ENCODE results near the gene MYL4.

The MYL4 gene

DNA sequence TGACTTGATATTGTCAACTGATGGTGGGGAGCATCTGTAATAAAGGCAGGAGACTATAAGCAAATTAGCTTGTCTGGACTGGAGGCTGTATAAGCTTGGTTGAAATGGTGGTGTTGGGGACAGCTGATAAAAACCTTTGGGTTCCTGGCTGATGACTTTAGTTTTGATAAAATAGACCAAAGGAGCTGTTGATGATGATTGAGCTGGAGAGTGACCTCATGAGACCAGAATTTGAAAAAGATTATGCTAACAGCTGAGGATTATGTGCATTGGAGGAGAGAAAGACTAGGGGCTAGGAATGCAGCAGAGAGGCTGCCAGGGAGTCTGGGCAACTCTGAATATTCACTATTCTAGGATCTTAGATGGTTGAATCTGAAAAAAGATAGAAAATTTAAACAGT lies 11.3 kb upstream of the MYL4 start:
- no peaks in the 10 kb centered on the region; the same call in 1 of the 2 replicates for H3K27me3 ChIP-seq (ENCODE audit: insufficient read depth, low read length)
- no peaks in the 10 kb centered on the region for H3K9me3 ChIP-seq (ENCODE audit: insufficient read depth, low read depth, low read length)
- H3K9ac ChIP-seq (ENCODE audit: low read depth, low read length), result no peak overlapping the region
- H3K4me3 ChIP-seq (ENCODE audit: low read length), result no peak overlapping the region
- no peaks in the 10 kb centered on the region for H3K36me3 ChIP-seq (ENCODE audit: insufficient read depth, low read length)
- H3K27ac ChIP-seq (ENCODE audit: low read depth, low read length), result no peak overlapping the region
- H3K4me1 ChIP-seq (ENCODE audit: insufficient read depth, low read length), result no peaks in the 10 kb centered on the region

DNA sequence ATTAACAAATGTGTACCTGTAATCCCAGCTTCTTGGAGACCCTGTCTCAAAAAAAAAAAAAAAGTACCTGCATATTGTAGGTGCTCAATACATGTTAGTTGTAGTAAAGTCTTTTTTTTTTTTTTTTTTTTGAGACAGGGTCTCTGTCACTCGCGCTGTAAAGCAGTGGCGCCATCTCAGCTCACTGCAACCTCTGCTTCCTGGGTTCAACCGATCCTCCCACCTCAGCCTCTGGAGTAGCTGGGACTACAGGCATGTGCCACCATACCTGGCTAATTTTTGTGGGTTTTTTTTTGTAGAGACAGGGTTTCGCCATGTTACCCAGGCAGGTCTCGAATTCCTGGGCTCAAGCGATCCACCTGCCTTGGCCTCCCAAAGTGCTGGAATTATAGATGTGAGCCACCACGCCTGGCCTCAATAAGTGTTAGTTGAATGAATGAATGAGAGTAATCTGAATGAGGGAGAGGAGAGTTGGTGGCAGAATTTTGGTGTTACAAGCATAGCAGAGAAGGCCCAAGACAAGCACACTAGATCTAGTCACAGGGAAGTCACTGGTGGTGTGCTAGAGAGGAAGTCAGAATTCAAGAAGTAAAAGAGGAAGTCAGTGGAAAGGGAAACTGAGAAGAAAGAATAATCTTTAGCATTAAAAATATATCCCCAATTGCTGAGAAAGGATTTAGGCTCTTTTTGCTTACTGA lies 9.4 kb upstream of the MYL4 start:
- no peaks in the 10 kb centered on the region; the same call in 1 of the 2 replicates for H3K27me3 ChIP-seq (ENCODE audit: insufficient read depth, low read length)
- H3K9me3 ChIP-seq (ENCODE audit: insufficient read depth, low read depth, low read length), result no peaks in the 10 kb centered on the region
- H3K4me3 ChIP-seq (ENCODE audit: low read length), result no peak overlapping the region
- 0 out of 2 replicates have a peak, but pooled peaks cover 3% of the 10 kb centered on the region for H3K4me1 ChIP-seq (ENCODE audit: insufficient read depth, low read length)
- 94% methylated on average over 8 of the region's 8 CpGs for WGBS
- no peak overlapping the region for H3K27ac ChIP-seq (ENCODE audit: low read depth, low read length)
- H3K36me3 ChIP-seq (ENCODE audit: insufficient read depth, low read length), result no peaks in the 10 kb centered on the region
- H3K9ac ChIP-seq (ENCODE audit: low read depth, low read length), result no peak overlapping the region

DNA sequence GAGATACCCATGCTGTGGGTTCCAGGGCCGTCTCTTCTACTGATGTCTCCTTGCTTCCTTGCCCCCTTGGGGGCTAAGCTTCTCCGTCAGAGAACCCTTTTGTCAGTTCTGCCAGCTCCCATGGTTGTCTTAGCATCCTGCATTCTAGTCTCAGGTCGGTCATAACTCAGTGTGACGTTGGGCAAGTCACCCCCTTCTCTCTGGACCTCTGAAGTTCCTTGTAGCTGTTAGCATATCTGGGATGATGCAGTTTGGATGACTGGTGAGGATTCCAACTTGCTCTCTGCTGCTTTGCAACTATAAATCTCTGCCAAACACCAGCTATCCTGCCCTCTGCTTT lies 8.9 kb upstream of the MYL4 start:
- no peaks in the 10 kb centered on the region for H3K36me3 ChIP-seq (ENCODE audit: insufficient read depth, low read length)
- peaks cover 7% of the 10 kb centered on the region; the same call in 1 of the 2 replicates for H3K4me1 ChIP-seq (ENCODE audit: insufficient read depth, low read length)
- H3K9me3 ChIP-seq (ENCODE audit: insufficient read depth, low read depth, low read length), result no peaks in the 10 kb centered on the region
- no peak overlapping the region for H3K9ac ChIP-seq (ENCODE audit: low read depth, low read length)
- no peaks in the 10 kb centered on the region; the same call in none of the 2 replicates for H3K27me3 ChIP-seq (ENCODE audit: insufficient read depth, low read length)
- H3K27ac ChIP-seq (ENCODE audit: low read depth, low read length), result no peak overlapping the region
- H3K4me3 ChIP-seq (ENCODE audit: low read length), result no peak overlapping the region
- 83% methylated on average over 4 of the region's 4 CpGs for WGBS

DNA sequence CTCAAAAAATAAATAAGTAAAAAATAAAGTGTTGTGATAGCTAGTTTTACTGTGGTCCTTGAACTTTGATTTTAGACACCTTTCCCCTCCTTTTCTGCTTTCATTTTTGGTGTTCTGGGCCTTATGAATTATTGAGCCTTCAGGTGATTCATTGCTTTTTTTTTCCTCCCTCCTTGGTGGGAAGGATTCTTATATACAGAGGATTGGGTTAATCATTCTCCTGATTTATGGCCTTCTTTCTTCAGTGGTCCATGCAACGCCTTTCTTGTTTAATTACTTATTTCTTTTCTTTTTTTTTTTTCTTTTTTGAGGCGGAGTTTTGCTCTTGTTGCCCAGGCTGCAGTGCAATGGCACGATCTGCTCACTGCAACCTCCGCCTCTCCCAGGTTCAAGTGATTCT lies 8.0 kb upstream of the MYL4 start:
- no peak overlapping the region for H3K4me3 ChIP-seq (ENCODE audit: low read length)
- WGBS, result 92% methylated on average over 3 of the region's 4 CpGs
- no peaks in the 10 kb centered on the region; the same call in none of the 2 replicates for H3K27me3 ChIP-seq (ENCODE audit: insufficient read depth, low read length)
- H3K9me3 ChIP-seq (ENCODE audit: insufficient read depth, low read depth, low read length), result no peaks in the 10 kb centered on the region
- peaks cover 15% of the 10 kb centered on the region; the same call in 1 of the 2 replicates for H3K4me1 ChIP-seq (ENCODE audit: insufficient read depth, low read length)
- no peaks in the 10 kb centered on the region for H3K36me3 ChIP-seq (ENCODE audit: insufficient read depth, low read length)
- no peak overlapping the region for H3K27ac ChIP-seq (ENCODE audit: low read depth, low read length)
- H3K9ac ChIP-seq (ENCODE audit: low read depth, low read length), result no peak overlapping the region

DNA sequence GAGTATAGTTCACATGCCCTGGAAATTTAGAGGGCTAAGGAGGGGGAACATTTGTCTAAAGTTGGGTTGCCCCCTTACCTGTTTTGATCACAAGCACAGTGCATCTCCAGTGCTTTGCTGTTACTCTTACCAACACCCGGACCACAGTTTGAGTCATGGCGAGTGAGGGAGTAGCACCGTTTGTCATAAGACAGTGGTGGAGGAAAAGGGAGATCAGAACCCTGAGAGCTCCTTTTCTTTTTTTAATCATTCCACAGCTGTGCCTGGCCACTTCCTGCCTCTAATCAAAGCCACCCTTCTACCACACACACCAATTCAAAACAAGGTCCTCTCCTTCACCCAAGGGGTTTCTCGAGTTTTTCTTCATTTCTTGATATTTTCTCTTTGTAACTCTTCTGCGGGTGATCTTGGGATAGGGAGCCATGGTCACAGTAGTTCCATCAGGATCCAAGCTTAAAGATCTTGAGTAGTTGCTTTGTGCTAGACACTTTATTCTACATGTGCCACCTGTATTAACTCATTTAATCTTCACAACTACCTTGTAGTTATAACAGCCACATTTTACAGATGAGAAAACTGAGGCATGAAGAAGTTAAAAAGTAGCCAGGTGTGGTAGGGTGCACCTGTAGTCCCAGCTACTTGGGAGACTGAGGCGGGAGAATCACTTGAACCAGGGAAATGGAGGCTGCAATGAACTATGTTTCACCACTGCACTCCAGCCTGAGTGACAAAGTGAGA lies 5.0 kb upstream of the MYL4 start:
- Histone ChIP-seq H3K4me1 (ENCODE audit: insufficient read depth, low read length) (peaks cover 15% of the 10 kb centered on the region; the same call in 1 of the 2 replicates), H3K9me3 (ENCODE audit: insufficient read depth, low read depth, low read length) (no peaks in the 10 kb centered on the region), H3K36me3 (ENCODE audit: insufficient read depth, low read length) (no peaks in the 10 kb centered on the region), H3K27ac (ENCODE audit: low read depth, low read length) (no peak overlapping the region), H3K27me3 (ENCODE audit: insufficient read depth, low read length) (no peaks in the 10 kb centered on the region; the same call in 1 of the 2 replicates), H3K9ac (ENCODE audit: low read depth, low read length) (no peak overlapping the region), H3K4me3 (ENCODE audit: low read length) (no peak overlapping the region)
- 86% methylated on average over 6 of the region's 6 CpGs for WGBS

DNA sequence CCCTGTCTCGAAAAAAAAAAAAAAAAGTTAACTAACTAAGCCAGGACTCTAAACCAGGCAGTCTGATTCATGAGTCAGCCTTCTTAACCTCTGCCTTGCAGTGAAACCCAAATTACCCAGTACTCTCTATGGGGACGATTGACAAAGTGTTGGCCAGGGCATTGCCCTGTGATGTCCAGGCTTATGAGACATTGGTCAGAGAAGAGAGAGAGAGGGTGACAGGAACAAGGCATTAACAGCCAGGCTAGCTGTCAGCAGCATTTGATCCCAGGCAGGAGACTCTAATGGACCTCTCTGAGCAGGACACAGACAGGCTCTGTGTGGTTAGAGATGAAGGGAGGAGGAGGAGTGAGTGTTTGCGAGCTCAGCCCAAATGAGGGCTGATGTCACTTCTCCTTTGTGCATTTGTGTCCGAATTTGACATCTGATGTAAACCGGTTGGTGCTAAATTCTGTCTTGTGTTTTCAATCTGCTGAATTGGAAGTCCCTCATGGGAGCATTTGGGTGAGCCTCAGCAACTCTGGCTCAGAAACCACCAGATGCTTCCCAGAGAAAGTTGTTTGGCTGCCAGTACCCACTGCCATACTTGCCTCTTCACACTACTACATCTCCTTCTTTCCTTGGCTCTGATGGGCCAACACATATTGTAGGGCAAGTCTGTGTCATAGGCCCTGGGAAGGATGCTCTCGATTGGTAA lies 4.3 kb upstream of the MYL4 start:
- Histone ChIP-seq H3K27ac (ENCODE audit: low read depth, low read length) (no peak overlapping the region), H3K4me3 (ENCODE audit: low read length) (no peak overlapping the region), H3K36me3 (ENCODE audit: insufficient read depth, low read length) (no peaks in the 10 kb centered on the region), H3K9ac (ENCODE audit: low read depth, low read length) (no peak overlapping the region), H3K9me3 (ENCODE audit: insufficient read depth, low read depth, low read length) (no peaks in the 10 kb centered on the region), H3K27me3 (ENCODE audit: insufficient read depth, low read length) (no peaks in the 10 kb centered on the region; the same call in 1 of the 2 replicates), H3K4me1 (ENCODE audit: insufficient read depth, low read length) (peaks cover 15% of the 10 kb centered on the region; the same call in 1 of the 2 replicates)
- 86% methylated on average over 6 of the region's 6 CpGs for WGBS

DNA sequence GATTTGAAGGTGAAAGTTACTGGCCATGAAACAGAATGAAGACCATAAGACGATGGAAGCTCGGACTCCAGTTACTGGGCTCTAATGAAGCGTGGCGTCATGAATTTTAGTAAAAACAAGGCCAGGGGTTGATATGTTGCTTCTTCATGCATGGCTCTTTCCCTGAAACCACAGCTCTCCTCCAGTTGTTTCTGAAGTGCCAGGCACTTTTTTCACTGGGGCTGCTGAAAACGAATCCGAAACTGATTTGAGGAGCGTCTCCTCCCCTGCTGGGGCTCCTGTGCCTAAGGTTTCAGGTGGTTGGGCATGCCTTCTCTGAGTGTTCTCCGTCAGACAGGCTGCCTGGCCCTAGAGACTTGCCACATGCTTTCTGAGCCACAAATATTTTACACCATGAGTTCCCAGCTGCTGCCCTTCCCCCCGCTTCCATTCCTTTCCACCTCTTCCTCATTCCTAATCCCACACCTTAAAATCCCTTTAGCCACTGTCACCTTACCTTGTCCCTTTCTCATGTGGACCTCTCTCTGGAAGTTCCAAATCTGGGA lies 3.7 kb upstream of the MYL4 start:
- no peaks in the 10 kb centered on the region for H3K36me3 ChIP-seq (ENCODE audit: insufficient read depth, low read length)
- 69% methylated on average over 9 of the region's 9 CpGs for WGBS
- H3K27ac ChIP-seq (ENCODE audit: low read depth, low read length), result no peak overlapping the region
- no peaks in the 10 kb centered on the region for H3K9me3 ChIP-seq (ENCODE audit: insufficient read depth, low read depth, low read length)
- H3K9ac ChIP-seq (ENCODE audit: low read depth, low read length), result no peak overlapping the region
- H3K4me3 ChIP-seq (ENCODE audit: low read length), result no peak overlapping the region
- no peaks in the 10 kb centered on the region; the same call in 1 of the 2 replicates for H3K27me3 ChIP-seq (ENCODE audit: insufficient read depth, low read length)
- peaks cover 15% of the 10 kb centered on the region; the same call in 1 of the 2 replicates for H3K4me1 ChIP-seq (ENCODE audit: insufficient read depth, low read length)

DNA sequence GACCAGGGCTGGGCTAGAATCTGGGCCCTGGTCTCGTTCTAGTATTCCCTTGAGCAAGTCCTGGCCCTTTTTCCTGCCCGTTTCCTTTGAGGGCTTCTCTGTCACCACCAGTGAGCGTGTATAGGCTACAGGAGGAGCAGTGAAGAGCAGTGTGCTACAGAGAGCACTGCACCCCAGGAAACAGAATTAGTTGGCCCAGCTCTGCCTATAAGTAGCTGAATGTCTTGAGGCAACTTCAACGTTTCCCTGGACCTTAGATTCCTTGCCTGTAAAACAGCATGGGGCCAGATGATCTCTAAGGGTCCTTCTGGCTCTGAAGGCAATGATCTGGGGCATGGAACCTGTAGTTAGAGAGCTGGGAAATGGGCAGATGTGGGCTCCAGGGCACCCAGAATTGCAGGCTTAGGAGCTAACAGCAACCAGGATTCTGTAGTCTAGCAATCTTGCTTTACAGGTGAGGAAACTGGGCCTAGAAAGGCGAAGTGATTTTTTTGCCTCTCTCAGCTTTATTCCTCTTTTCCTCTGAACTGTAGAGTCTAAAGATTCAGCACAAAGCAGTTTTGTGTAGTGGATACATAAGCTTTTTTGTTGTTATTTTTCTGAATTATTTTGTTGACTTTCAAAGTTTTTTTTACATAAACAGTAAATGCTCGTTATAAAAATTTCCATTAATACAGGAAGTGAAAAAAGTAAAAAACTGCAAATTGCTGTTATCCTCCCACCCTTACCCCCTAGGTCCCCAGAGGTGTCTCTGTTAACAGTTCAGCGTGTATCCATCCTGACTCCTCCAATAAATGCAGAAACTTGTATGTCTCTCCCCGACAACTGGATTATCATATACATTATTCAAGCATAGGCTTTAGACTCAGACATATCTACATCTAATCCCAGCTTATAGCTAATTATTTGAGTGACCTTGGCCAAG lies 1.7 kb upstream of the MYL4 start:
- no peak overlapping the region for H3K9ac ChIP-seq (ENCODE audit: low read depth, low read length)
- H3K9me3 ChIP-seq (ENCODE audit: insufficient read depth, low read depth, low read length), result no peaks in the 10 kb centered on the region
- peaks cover 15% of the 10 kb centered on the region; the same call in 1 of the 2 replicates for H3K4me1 ChIP-seq (ENCODE audit: insufficient read depth, low read length)
- 89% methylated on average over 8 of the region's 8 CpGs for WGBS
- H3K4me3 ChIP-seq (ENCODE audit: low read length), result no peak overlapping the region
- no peaks in the 10 kb centered on the region; the same call in 1 of the 2 replicates for H3K27me3 ChIP-seq (ENCODE audit: insufficient read depth, low read length)
- no peaks in the 10 kb centered on the region for H3K36me3 ChIP-seq (ENCODE audit: insufficient read depth, low read length)
- no peak overlapping the region for H3K27ac ChIP-seq (ENCODE audit: low read depth, low read length)

DNA sequence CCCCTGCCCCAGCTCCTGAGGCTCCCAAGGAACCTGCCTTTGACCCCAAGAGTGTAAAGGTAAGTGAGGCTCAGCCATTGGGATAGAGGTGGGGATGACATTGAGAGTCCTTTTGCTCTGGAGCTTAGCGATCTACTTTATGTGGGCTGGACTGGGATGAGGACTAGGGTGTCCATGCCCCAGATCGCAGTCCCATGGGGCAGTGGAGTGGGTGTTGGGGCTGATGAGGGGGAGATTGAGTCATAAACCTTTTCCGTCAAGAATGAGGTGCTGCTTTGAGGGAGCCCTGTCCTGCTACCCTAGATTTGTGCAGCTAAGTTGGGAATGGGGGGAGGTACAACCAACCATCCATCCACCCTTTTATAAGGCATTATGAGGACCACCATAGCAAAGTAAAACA lies 351 bp downstream of the MYL4 start:
- Histone ChIP-seq H3K36me3 (ENCODE audit: insufficient read depth, low read length) (no peaks in the 10 kb centered on the region), H3K4me1 (ENCODE audit: insufficient read depth, low read length) (peaks cover 12% of the 10 kb centered on the region; the same call in 1 of the 2 replicates), H3K27me3 (ENCODE audit: insufficient read depth, low read length) (no peaks in the 10 kb centered on the region; the same call in 1 of the 2 replicates), H3K27ac (ENCODE audit: low read depth, low read length) (no peak overlapping the region), H3K9ac (ENCODE audit: low read depth, low read length) (no peak overlapping the region), H3K9me3 (ENCODE audit: insufficient read depth, low read depth, low read length) (no peaks in the 10 kb centered on the region), H3K4me3 (ENCODE audit: low read length) (no peak overlapping the region)
- WGBS, result over 99% methylated on average over 3 of the region's 3 CpGs

DNA sequence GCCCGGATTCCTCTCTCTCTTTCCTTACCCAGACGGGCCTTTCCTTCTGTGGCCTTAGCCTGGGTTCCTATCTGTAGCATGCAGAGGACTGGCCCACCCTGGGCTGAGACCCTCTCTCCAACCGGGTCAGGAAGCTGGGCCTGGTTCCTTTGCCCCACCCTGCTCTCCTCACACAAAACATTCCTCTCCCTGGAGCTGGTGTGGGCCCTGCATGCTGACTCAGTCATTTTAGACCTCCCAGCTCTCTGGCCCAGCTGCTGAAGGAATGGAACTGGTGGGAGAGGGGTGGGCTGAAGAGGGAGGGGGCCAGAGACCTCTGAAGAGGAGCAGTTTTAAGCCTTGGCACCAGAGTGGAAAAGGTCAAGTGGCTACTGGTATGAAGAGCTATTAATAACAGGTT lies 957 bp downstream of the MYL4 start:
- 64% methylated on average over 2 of the region's 3 CpGs for WGBS
- Histone ChIP-seq H3K27me3 (ENCODE audit: insufficient read depth, low read length) (no peaks in the 10 kb centered on the region; the same call in 1 of the 2 replicates), H3K27ac (ENCODE audit: low read depth, low read length) (no peak overlapping the region), H3K9ac (ENCODE audit: low read depth, low read length) (no peak overlapping the region), H3K4me1 (ENCODE audit: insufficient read depth, low read length) (peaks cover 10% of the 10 kb centered on the region; the same call in 1 of the 2 replicates), H3K4me3 (ENCODE audit: low read length) (no peak overlapping the region), H3K9me3 (ENCODE audit: insufficient read depth, low read depth, low read length) (no peaks in the 10 kb centered on the region), H3K36me3 (ENCODE audit: insufficient read depth, low read length) (no peaks in the 10 kb centered on the region)
